SK-N-SH treated with all-trans-retinoic acid at 6 μM for 48 hours (cell line): ENCODE results near the gene C1QTNF12.

Source experiments
- ATAC-seq: fragments of 200-7000 bp; cut with Tn5 transposase; 3 replicates; pipeline ENCODE4 v1.9.1; 2020; ENCODE audit warnings: mild to moderate bottlenecking, moderate library complexity
- ARNTL ChIP-seq: fragments of 450-650 bp; formaldehyde crosslinking; IDR thresholded peaks from 2 replicates; pipeline ENCODE4 v1.5.0; 2020; ENCODE audit warnings: low read depth, mild to moderate bottlenecking, moderate library complexity, borderline replicate concordance
- BACH2 ChIP-seq: fragments of 250-450 bp; sonication (Bioruptor Pico); IDR thresholded peaks from 2 replicates; pipeline ENCODE4 v1.9.0; 2021; ENCODE audit warnings: mild to moderate bottlenecking, borderline replicate concordance
- CSDC2 ChIP-seq: fragments of 250-450 bp; sonication (Bioruptor Pico); IDR thresholded peaks from 2 replicates; pipeline ENCODE4 v1.5.0; 2020; ENCODE audit warnings: mild to moderate bottlenecking, moderate library complexity
- ESRRG ChIP-seq: fragments of 250-450 bp; sonication (Bioruptor Pico); IDR thresholded peaks from 2 replicates; pipeline ENCODE4 v1.6.1; 2021; ENCODE audit warnings: mild to moderate bottlenecking
- GLIS3 ChIP-seq: fragments of 250-450 bp; sonication (Bioruptor Pico); IDR thresholded peaks from 2 replicates; pipeline ENCODE4 v1.5.0; 2020; ENCODE audit warnings: mild to moderate bottlenecking, moderate library complexity
- ISL1 ChIP-seq: fragments of 250-450 bp; sonication (Bioruptor Pico); IDR thresholded peaks from 2 replicates; pipeline ENCODE4 v2.1.2; 2022; ENCODE audit warnings: mild to moderate bottlenecking, moderate library complexity
- OSR1 ChIP-seq: fragments of 250-450 bp; sonication (Bioruptor Pico); IDR thresholded peaks from 2 replicates; pipeline ENCODE4 v1.8.0; 2022; ENCODE audit warnings: moderate library complexity, mild to moderate bottlenecking, inconsistent platforms
- POU6F1 ChIP-seq: fragments of 250-450 bp; sonication (Bioruptor Pico); IDR thresholded peaks from 2 replicates; pipeline ENCODE4 v1.8.0; 2021; ENCODE audit warnings: low read depth, mild to moderate bottlenecking, moderate library complexity, borderline replicate concordance
- PPARA ChIP-seq: fragments of 250-450 bp; sonication (Bioruptor Pico); IDR thresholded peaks from 2 replicates; pipeline ENCODE4 v1.5.0; 2020; ENCODE audit warnings: mild to moderate bottlenecking, borderline replicate concordance
- RARB ChIP-seq: fragments of 250-450 bp; sonication (Bioruptor Pico); IDR thresholded peaks from 2 replicates; pipeline ENCODE4 v1.8.0; 2021; ENCODE audit warnings: mild to moderate bottlenecking, moderate library complexity
- SNAI2 ChIP-seq: fragments of 250-450 bp; sonication (Bioruptor Pico); IDR thresholded peaks from 2 replicates; pipeline ENCODE4 v1.5.0; 2020; ENCODE audit warnings: mild to moderate bottlenecking, moderate library complexity
- TCF4 ChIP-seq: fragments of 250-450 bp; sonication (Bioruptor Pico); IDR thresholded peaks from 2 replicates; pipeline ENCODE4 v1.8.0; 2021; ENCODE audit warnings: mild to moderate bottlenecking, moderate library complexity, borderline replicate concordance
- TOX ChIP-seq: fragments of 250-450 bp; sonication (Bioruptor Pico); IDR thresholded peaks from 2 replicates; pipeline ENCODE4 v1.8.0; 2021; ENCODE audit warnings: mild to moderate bottlenecking, moderate library complexity, borderline replicate concordance
- ZC3H10 ChIP-seq: fragments of 250-450 bp; sonication (Bioruptor Pico); IDR thresholded peaks from 2 replicates; pipeline ENCODE4 v1.5.1; 2021; ENCODE audit warnings: mild to moderate bottlenecking, moderate library complexity
- ZFP3 ChIP-seq: fragments of 250-450 bp; sonication (Bioruptor Pico); IDR thresholded peaks from 2 replicates; pipeline ENCODE4 v1.5.0; 2020; ENCODE audit warnings: mild to moderate bottlenecking, moderate library complexity
- ZFP30 ChIP-seq: fragments of 450-650 bp; formaldehyde crosslinking; IDR thresholded peaks from 2 replicates; pipeline ENCODE4 v1.5.0; 2022; ENCODE audit warnings: mild to moderate bottlenecking, moderate library complexity
- ZNF565 ChIP-seq: fragments of 450-650 bp; formaldehyde crosslinking; conservative IDR thresholded peaks from 2 replicates; pipeline ENCODE4 v1.5.0; 2020; ENCODE audit warnings: low read depth, mild to moderate bottlenecking, moderate library complexity
- ZNF70 ChIP-seq: fragments of 450-650 bp; formaldehyde crosslinking; IDR thresholded peaks from 2 replicates; pipeline ENCODE4 v1.5.0; 2020; ENCODE audit warnings: mild to moderate bottlenecking, moderate library complexity
- TF ChIP-seq, protein P1 (sequence below): fragments of 250-450 bp; sonication (Bioruptor Pico); IDR thresholded peaks from 2 replicates; pipeline ENCODE4 v1.8.0; 2020; ENCODE audit warnings: mild to moderate bottlenecking, moderate library complexity, borderline replicate concordance
- TF ChIP-seq, protein P2 (sequence below): fragments of 250-450 bp; sonication (Bioruptor Pico); IDR thresholded peaks from 2 replicates; pipeline ENCODE4 v1.5.1; 2021; ENCODE audit warnings: mild to moderate bottlenecking, moderate library complexity
- TF ChIP-seq, protein P3 (sequence below): fragments of 250-450 bp; sonication (Bioruptor Pico); IDR thresholded peaks from 2 replicates; pipeline ENCODE4 v1.5.0; 2020; ENCODE audit warnings: mild to moderate bottlenecking, moderate library complexity

C1QTNF12 gene

DNA sequence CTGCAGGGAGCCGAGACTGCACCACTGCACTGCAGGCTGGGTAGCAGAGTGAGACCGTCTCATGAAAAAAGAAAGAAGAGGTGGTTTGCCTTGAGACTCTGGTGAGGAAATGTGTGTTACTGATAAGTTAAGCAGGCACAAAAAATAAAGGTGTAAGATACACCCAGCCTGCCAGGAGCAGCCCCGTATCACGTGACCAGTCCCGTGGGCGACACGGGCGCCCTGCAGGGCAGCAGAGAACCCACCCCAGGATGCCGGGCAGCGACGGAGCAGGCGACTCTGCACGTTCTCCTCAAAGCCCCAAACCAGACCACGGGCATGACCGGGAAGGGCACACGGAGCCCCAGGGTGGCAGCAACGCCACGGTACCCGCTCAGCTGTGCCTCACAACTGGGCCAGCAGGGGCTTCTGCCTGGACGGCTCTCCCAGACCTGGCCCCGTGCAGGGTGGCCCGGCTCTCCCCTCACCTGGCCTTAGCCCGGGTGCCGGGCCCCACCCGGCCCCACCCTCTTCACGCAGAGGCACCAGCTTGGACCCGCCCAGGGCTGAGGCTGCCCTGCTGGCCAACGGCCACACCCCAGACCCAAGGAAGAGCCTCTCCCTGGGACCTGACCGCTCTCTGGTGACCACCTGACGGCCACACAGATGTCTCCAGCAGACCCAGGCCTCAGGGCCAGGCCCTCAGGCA, 24.5 kb downstream of the C1QTNF12 start:
- ATAC-seq, result no peak
- TF ChIP-seq, protein P1, sequence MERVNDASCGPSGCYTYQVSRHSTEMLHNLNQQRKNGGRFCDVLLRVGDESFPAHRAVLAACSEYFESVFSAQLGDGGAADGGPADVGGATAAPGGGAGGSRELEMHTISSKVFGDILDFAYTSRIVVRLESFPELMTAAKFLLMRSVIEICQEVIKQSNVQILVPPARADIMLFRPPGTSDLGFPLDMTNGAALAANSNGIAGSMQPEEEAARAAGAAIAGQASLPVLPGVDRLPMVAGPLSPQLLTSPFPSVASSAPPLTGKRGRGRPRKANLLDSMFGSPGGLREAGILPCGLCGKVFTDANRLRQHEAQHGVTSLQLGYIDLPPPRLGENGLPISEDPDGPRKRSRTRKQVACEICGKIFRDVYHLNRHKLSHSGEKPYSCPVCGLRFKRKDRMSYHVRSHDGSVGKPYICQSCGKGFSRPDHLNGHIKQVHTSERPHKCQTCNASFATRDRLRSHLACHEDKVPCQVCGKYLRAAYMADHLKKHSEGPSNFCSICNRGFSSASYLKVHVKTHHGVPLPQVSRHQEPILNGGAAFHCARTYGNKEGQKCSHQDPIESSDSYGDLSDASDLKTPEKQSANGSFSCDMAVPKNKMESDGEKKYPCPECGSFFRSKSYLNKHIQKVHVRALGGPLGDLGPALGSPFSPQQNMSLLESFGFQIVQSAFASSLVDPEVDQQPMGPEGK (CRISPR knock-in tag), result no peak
- TF ChIP-seq, protein P2, sequence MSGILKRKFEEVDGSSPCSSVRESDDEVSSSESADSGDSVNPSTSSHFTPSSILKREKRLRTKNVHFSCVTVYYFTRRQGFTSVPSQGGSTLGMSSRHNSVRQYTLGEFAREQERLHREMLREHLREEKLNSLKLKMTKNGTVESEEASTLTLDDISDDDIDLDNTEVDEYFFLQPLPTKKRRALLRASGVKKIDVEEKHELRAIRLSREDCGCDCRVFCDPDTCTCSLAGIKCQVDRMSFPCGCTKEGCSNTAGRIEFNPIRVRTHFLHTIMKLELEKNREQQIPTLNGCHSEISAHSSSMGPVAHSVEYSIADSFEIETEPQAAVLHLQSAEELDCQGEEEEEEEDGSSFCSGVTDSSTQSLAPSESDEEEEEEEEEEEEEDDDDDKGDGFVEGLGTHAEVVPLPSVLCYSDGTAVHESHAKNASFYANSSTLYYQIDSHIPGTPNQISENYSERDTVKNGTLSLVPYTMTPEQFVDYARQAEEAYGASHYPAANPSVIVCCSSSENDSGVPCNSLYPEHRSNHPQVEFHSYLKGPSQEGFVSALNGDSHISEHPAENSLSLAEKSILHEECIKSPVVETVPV (CRISPR knock-in tag), result no peak
- TF ChIP-seq ZNF70 (CRISPR knock-in tag) (no peak), ZC3H10 (CRISPR knock-in tag) (no peak), ESRRG (no peak), GLIS3 (CRISPR knock-in tag) (no peak), POU6F1 (CRISPR knock-in tag) (no peak), ZNF565 (no peak), PPARA (CRISPR knock-in tag) (no peak), OSR1 (CRISPR knock-in tag) (no peak), TOX (no peak), ARNTL (CRISPR knock-in tag) (no peak), TCF4 (no peak), ISL1 (no peak), ZFP30 (CRISPR knock-in tag) (no peak)
- TF ChIP-seq, all 23 proteins: peak for 0

GRCh38 chr1:1220197-1220596, 26.3 kb downstream of the C1QTNF12 start:
- TF ChIP-seq ZC3H10 (CRISPR knock-in tag), result no peak
- TF ChIP-seq ARNTL (CRISPR knock-in tag), result no peak
- TF ChIP-seq ESRRG, result no peak
- no peak for TF ChIP-seq ZFP3 (CRISPR knock-in tag)
- TF ChIP-seq TOX, result no peak
- TF ChIP-seq ZNF565, result no peak
- TF ChIP-seq, protein P3, sequence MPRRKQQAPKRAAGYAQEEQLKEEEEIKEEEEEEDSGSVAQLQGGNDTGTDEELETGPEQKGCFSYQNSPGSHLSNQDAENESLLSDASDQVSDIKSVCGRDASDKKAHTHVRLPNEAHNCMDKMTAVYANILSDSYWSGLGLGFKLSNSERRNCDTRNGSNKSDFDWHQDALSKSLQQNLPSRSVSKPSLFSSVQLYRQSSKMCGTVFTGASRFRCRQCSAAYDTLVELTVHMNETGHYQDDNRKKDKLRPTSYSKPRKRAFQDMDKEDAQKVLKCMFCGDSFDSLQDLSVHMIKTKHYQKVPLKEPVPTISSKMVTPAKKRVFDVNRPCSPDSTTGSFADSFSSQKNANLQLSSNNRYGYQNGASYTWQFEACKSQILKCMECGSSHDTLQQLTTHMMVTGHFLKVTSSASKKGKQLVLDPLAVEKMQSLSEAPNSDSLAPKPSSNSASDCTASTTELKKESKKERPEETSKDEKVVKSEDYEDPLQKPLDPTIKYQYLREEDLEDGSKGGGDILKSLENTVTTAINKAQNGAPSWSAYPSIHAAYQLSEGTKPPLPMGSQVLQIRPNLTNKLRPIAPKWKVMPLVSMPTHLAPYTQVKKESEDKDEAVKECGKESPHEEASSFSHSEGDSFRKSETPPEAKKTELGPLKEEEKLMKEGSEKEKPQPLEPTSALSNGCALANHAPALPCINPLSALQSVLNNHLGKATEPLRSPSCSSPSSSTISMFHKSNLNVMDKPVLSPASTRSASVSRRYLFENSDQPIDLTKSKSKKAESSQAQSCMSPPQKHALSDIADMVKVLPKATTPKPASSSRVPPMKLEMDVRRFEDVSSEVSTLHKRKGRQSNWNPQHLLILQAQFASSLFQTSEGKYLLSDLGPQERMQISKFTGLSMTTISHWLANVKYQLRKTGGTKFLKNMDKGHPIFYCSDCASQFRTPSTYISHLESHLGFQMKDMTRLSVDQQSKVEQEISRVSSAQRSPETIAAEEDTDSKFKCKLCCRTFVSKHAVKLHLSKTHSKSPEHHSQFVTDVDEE (CRISPR knock-in tag), result no peak
- TF ChIP-seq, all 23 proteins: peak for 0
- ATAC-seq, result no peak

- TF ChIP-seq ZNF565 (no peak), RARB (CRISPR knock-in tag) (no peak), ARNTL (CRISPR knock-in tag) (no peak), CSDC2 (CRISPR knock-in tag) (no peak), GLIS3 (CRISPR knock-in tag) (no peak), ZFP30 (CRISPR knock-in tag) (no peak), BACH2 (CRISPR knock-in tag) (no peak), SNAI2 (CRISPR knock-in tag) (no peak), POU6F1 (CRISPR knock-in tag) (no peak), OSR1 (CRISPR knock-in tag) (no peak), PPARA (CRISPR knock-in tag) (no peak)
- no peak for ATAC-seq
Observed at GRCh38 chr1:1219341-1219740, 27.2 kb downstream of the C1QTNF12 start.
